ENCODE data around the gene RIOK3. TPM values are rescaled to one million over a fixed set of nuclear protein-coding genes. Genes with fewer than 3 reads are reported as not detected.

Gene RIOK3
- polyA plus RNA-seq, 1 donor from 2014 or later, result 109 TPM

- H3K27me3 ChIP-seq (ENCODE audit: insufficient read depth, low read depth, low read length), result no peaks in the 10 kb centered on the region
- no peaks in the 10 kb centered on the region for H3K9me2 ChIP-seq (ENCODE audit: insufficient read depth, low read length)
- H3K4me3 ChIP-seq (ENCODE audit: low read length), result no peak overlapping the region
- no peaks in the 10 kb centered on the region for H4K20me1 ChIP-seq (ENCODE audit: insufficient read depth)
- H3K79me2 ChIP-seq (replicated peaks; ENCODE audit: insufficient read depth, low read length), result no peaks in the 10 kb centered on the region
- H3K9me3 ChIP-seq (ENCODE audit: low read length), result no peaks in the 10 kb centered on the region
- no peak overlapping the region for H3K4me2 ChIP-seq (ENCODE audit: low read length)
- H3F3A ChIP-seq (ENCODE audit: insufficient read depth, low read length, poor library complexity, severe bottlenecking), result no peaks in the 10 kb centered on the region
- TF ChIP-seq TAF1 (IDR thresholded peaks at IDR 0.05; ENCODE audit: low read depth), result no peak
- no peak for TF ChIP-seq POLR2AphosphoS5 (IDR thresholded peaks at IDR 0.05)
- no peak for TF ChIP-seq RAD21 (conservative IDR thresholded peaks at IDR 0.05)
- TF ChIP-seq EP300 (conservative IDR thresholded peaks at IDR 0.05; ENCODE audit: poor library complexity, severe bottlenecking), result no peak
- no peak for TF ChIP-seq SMC3 (conservative IDR thresholded peaks at IDR 0.05; ENCODE audit: poor library complexity)
- no peak for TF ChIP-seq MXI1 (conservative IDR thresholded peaks at IDR 0.05; ENCODE audit: poor library complexity, severe bottlenecking)
- no peak for TF ChIP-seq CTCF (IDR thresholded peaks at IDR 0.05; ENCODE audit: poor library complexity, severe bottlenecking)
- no peak for TF ChIP-seq REST (IDR thresholded peaks at IDR 0.05; ENCODE audit: borderline replicate concordance)
- no peak for TF ChIP-seq EZH2 (IDR thresholded peaks at IDR 0.05; ENCODE audit: borderline replicate concordance, insufficient read depth, low read length, poor library complexity, severe bottlenecking)
- no peak overlapping the region for H3K9ac ChIP-seq (ENCODE audit: low read length)
- H3K27ac ChIP-seq (ENCODE audit: low read length), result no peak overlapping the region
- H2AFZ ChIP-seq (ENCODE audit: low read depth, low read length), result no peak overlapping the region
- H3K36me3 ChIP-seq (ENCODE audit: insufficient read depth, low read length), result no peaks in the 10 kb centered on the region
These were observed 10.1 kb upstream of the RIOK3 start for GRCh38 chr18:23442958-23443357.

GRCh38 chr18:23448291-23448690 is 4.8 kb upstream of the RIOK3 start:
- TF ChIP-seq TAF1 (IDR thresholded peaks at IDR 0.05; ENCODE audit: low read depth) (no peak), EZH2 (IDR thresholded peaks at IDR 0.05; ENCODE audit: borderline replicate concordance, insufficient read depth, low read length, poor library complexity, severe bottlenecking) (no peak), MXI1 (conservative IDR thresholded peaks at IDR 0.05; ENCODE audit: poor library complexity, severe bottlenecking) (no peak), POLR2AphosphoS5 (IDR thresholded peaks at IDR 0.05) (no peak), RAD21 (conservative IDR thresholded peaks at IDR 0.05) (no peak), CTCF (IDR thresholded peaks at IDR 0.05; ENCODE audit: poor library complexity, severe bottlenecking) (no peak)

More at GRCh38 chr18:23448291-23448690, 4.8 kb upstream of the RIOK3 start:
- peaks cover 3% of the 10 kb centered on the region for H3K79me2 ChIP-seq (replicated peaks; ENCODE audit: insufficient read depth, low read length)
- H4K20me1 ChIP-seq (ENCODE audit: insufficient read depth), result no peaks in the 10 kb centered on the region
- H3K9me3 ChIP-seq (ENCODE audit: low read length), result no peaks in the 10 kb centered on the region
- H2AFZ ChIP-seq (ENCODE audit: low read depth, low read length), result no peak overlapping the region
- H3K9me2 ChIP-seq (ENCODE audit: insufficient read depth, low read length), result no peaks in the 10 kb centered on the region
- no peaks in the 10 kb centered on the region for H3K36me3 ChIP-seq (ENCODE audit: insufficient read depth, low read length)
- no peak overlapping the region for H3K4me2 ChIP-seq (ENCODE audit: low read length)
- no peaks in the 10 kb centered on the region for H3F3A ChIP-seq (ENCODE audit: insufficient read depth, low read length, poor library complexity, severe bottlenecking)
- H3K27ac ChIP-seq (ENCODE audit: low read length), result no peak overlapping the region
- H3K9ac ChIP-seq (ENCODE audit: low read length), result no peak overlapping the region
- no peaks in the 10 kb centered on the region for H3K27me3 ChIP-seq (ENCODE audit: insufficient read depth, low read depth, low read length)
- H3K4me3 ChIP-seq (ENCODE audit: low read length), result no peak overlapping the region
